Nephron (organoid): ENCODE results near the gene NABP2.

ENCODE experiments used
- H3K27ac Mint-ChIP-seq, 3 experiments: 2 replicates each; pipeline ENCODE4 v1.8.0; 2020; ENCODE audit warnings: mixed read lengths in 3 of 3, mild to moderate bottlenecking in 2 of 3, moderate library complexity in 1 of 3
- H3K27me3 Mint-ChIP-seq: 2 replicates; pipeline ENCODE4 v1.8.0; 2021; ENCODE audit warnings: low read depth, mild to moderate bottlenecking, moderate library complexity, mixed read lengths
- H3K36me3 Mint-ChIP-seq: 2 replicates; pipeline ENCODE4 v1.8.0; 2020; ENCODE audit warnings: low read depth, mixed read lengths
- H3K4me1 Mint-ChIP-seq: 2 replicates; pipeline ENCODE4 v1.8.0; 2020; ENCODE audit warnings: mixed read lengths
- H3K4me3 Mint-ChIP-seq, 3 experiments: 2 replicates each; pipeline ENCODE4 v1.8.0; 2020; ENCODE audit warnings: mild to moderate bottlenecking in 3 of 3, mixed read lengths in 3 of 3, moderate library complexity in 2 of 3
- H3K9me3 Mint-ChIP-seq: 2 replicates; pipeline ENCODE4 v1.8.0; 2020; ENCODE audit warnings: mixed read lengths
- TF ChIP-seq, protein P1 (sequence below), 3 experiments: fragments of 200-600 bp; sonication (generic); IDR thresholded peaks; one replicate each; pipeline ENCODE4 v1.5.0; 2021; ENCODE audit warnings: antibody characterized with exemption in 3 of 3; ENCODE audit not compliant: unreplicated experiment in 3 of 3

NABP2 gene

DNA sequence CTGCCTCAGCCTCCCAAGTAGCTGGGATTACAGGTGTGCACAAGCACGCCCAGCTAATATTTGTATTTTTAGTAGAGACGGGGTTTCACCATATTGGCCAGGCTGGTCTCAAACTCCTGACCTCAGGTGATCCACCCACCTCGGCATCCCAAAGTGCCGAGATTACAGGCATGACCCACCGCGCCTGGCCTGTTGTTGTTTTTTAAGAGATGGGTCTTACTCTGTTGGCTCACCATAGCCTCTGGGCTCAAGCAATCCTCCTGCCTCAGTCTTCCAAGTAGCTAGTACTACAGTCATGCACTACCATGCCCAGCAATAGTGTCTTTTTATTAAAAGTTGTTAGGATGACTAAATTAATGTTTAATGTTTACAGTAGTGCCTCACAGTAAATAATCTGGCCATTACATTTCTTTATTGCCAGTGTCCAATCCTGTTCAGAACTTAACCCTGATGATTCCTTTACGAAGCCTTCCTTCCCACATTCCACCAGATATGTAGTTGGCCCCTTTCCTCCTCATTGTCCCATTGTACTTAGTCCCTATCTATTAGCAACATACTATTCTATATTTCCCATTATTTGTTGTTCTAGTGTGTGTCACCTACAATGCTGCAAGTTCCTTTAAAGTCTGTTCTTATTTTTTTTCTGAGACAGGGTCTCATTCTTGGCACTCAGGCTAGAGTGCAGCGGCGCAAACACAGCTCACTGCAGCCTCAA lies 26.1 kb upstream of the NABP2 start:
- no peaks in the 10 kb centered on the region for H3K9me3 Mint-ChIP-seq
- H3K27ac Mint-ChIP-seq = peak overlapping the region in 1 of 3 experiments; percentile 29
- no peak overlapping the region for H3K4me3 Mint-ChIP-seq
- H3K36me3 Mint-ChIP-seq = no peaks in the 10 kb centered on the region
- H3K27me3 Mint-ChIP-seq = no peaks in the 10 kb centered on the region
- TF ChIP-seq, protein P1, sequence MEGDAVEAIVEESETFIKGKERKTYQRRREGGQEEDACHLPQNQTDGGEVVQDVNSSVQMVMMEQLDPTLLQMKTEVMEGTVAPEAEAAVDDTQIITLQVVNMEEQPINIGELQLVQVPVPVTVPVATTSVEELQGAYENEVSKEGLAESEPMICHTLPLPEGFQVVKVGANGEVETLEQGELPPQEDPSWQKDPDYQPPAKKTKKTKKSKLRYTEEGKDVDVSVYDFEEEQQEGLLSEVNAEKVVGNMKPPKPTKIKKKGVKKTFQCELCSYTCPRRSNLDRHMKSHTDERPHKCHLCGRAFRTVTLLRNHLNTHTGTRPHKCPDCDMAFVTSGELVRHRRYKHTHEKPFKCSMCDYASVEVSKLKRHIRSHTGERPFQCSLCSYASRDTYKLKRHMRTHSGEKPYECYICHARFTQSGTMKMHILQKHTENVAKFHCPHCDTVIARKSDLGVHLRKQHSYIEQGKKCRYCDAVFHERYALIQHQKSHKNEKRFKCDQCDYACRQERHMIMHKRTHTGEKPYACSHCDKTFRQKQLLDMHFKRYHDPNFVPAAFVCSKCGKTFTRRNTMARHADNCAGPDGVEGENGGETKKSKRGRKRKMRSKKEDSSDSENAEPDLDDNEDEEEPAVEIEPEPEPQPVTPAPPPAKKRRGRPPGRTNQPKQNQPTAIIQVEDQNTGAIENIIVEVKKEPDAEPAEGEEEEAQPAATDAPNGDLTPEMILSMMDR (IDR thresholded peaks at IDR 0.05; ENCODE audit: unreplicated experiment in 3 of 3) = no peak
- H3K4me1 Mint-ChIP-seq = peaks cover 2% of the 10 kb centered on the region

DNA sequence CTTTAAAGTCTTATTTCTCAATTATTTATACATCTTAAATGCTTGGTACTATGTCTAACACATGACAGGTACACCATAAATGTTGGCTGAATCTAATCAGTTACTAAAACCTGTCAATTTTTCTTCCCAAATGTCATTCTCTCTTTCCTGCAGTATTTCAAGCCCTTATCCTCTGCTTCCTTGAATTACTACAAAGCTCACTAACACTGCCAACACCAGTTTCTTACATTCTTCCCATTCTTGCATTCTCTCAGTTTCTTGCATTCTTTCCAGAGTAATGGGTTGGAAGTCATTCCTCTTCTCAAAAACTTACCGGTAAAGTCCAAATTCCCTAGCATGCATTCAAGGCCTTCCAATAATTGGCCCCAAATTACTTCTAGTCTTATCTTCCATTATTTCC lies 25.3 kb upstream of the NABP2 start:
- Mint-ChIP-seq H3K4me3 (no peak overlapping the region), H3K27ac (no peak overlapping the region), H3K27me3 (no peaks in the 10 kb centered on the region), H3K36me3 (no peaks in the 10 kb centered on the region), H3K4me1 (no peaks in the 10 kb centered on the region), H3K9me3 (no peaks in the 10 kb centered on the region)
- TF ChIP-seq, protein P1 (IDR thresholded peaks at IDR 0.05; ENCODE audit: unreplicated experiment in 3 of 3) = no peak

DNA sequence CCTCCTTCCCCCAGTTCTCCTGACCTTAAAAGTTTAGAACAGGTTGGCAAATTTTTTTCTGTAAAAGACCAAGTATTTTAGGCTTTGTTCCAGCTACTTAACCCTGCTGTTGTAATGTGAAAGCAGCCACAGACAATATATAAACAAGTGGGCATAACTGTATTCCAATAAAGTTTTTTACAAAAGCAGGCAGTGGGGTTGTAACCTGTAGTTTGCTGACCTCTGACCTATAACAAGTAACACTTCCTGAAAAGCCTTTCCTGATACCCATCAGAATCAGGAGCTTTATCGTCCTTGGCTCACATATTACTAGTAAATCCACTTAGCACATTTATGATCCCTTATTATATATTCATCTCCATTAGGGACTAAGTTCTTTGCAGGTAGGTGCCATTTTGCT lies 21.8 kb upstream of the NABP2 start:
- no peak overlapping the region for H3K4me3 Mint-ChIP-seq
- peak overlapping the region in 1 of 3 experiments; percentile 50 for H3K27ac Mint-ChIP-seq
- TF ChIP-seq, protein P1 (IDR thresholded peaks at IDR 0.05; ENCODE audit: unreplicated experiment in 3 of 3) = no peak
- peaks cover 30% of the 10 kb centered on the region for H3K36me3 Mint-ChIP-seq
- no peaks in the 10 kb centered on the region for H3K27me3 Mint-ChIP-seq
- H3K9me3 Mint-ChIP-seq = no peaks in the 10 kb centered on the region
- no peaks in the 10 kb centered on the region for H3K4me1 Mint-ChIP-seq

DNA sequence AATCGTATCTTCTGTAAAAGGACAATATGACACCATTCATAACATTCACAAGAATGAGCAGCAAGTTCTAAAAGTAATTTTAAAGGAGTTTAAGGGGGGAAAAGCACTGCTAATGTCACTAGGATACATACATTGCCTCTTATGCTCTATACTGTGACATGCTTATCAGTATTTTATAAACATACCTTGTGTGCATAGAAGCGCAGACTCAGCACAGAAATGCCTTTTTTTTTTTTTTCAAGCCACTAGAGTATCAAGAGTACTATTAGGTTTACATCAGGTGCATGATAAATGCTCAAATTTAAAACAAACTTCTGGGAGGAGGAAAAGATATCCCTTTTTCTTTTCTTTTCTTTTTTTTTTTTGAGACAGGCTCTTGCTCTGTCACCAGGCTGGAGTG lies 21.3 kb upstream of the NABP2 start:
- Mint-ChIP-seq H3K4me1 (no peaks in the 10 kb centered on the region), H3K36me3 (peaks cover 35% of the 10 kb centered on the region), H3K4me3 (no peak overlapping the region), H3K27me3 (no peaks in the 10 kb centered on the region), H3K9me3 (no peaks in the 10 kb centered on the region), H3K27ac (peak overlapping the region in 1 of 3 experiments; percentile 50)
- TF ChIP-seq, protein P1 (IDR thresholded peaks at IDR 0.05; ENCODE audit: unreplicated experiment in 3 of 3) = no peak

DNA sequence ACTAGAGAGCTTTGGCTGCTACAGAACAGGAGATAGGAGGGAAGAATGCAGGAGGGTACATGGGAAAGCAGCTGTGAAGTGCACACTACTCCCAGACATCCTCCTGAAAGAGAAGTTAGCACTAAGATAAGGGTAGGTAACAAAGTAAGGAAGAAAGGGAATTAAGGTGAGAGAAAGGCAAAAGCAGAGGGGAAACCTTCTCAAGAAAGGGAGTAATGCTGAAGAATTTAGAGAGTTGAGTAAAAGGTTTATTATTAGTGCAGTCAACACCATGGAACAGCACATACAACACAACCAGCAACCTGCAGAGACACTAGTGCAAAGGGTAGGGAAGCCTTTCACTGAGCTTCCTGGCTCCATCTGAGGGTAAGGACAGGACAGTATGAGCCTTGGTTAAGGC lies 19.9 kb upstream of the NABP2 start:
- Mint-ChIP-seq H3K27me3 (no peaks in the 10 kb centered on the region), H3K9me3 (no peaks in the 10 kb centered on the region), H3K4me1 (no peaks in the 10 kb centered on the region), H3K4me3 (no peak overlapping the region), H3K36me3 (peaks cover 44% of the 10 kb centered on the region), H3K27ac (no peak overlapping the region)
- TF ChIP-seq, protein P1 (IDR thresholded peaks at IDR 0.05; ENCODE audit: unreplicated experiment in 3 of 3) = no peak

DNA sequence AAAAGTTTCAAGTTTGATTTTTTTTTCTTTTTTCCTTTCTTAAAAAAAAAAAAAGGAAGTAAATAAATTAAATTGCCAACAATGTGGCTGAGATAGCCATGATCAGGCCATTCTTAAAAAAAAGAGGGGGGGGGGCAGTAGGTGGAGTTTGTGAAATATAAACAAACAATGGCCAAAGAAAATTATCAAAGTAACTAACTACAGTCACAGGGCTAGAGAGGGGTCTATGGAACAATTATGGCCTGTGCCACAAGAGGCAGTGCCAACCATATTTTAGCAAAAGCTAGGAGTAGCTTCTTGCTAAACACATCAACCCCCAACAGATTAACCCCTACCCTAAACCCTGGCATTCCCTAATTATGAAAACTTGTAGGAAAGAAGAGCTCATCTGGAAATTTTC lies 18.7 kb upstream of the NABP2 start:
- Mint-ChIP-seq H3K4me3 (no peak overlapping the region), H3K36me3 (peaks cover 53% of the 10 kb centered on the region), H3K9me3 (no peaks in the 10 kb centered on the region), H3K4me1 (no peaks in the 10 kb centered on the region), H3K27me3 (no peaks in the 10 kb centered on the region), H3K27ac (no peak overlapping the region)
- TF ChIP-seq, protein P1 (IDR thresholded peaks at IDR 0.05; ENCODE audit: unreplicated experiment in 3 of 3) = no peak
